DOHH2 (cell line): ENCODE data around the gene TRAK1.

Experiments used
- H3F3A ChIP-seq: fragments of 200-600 bp; sonication (generic), shearing (Covaris generic); 2 replicates; pipeline ENCODE4 v1.6.0; 2016; ENCODE audit warnings: antibody characterized with exemption, mild to moderate bottlenecking; ENCODE audit not compliant: control insufficient read depth, insufficient read depth
- H3K27ac ChIP-seq: fragments of 200-600 bp; sonication (generic); 2 replicates; pipeline ENCODE4 v1.5.1; 2014; ENCODE audit warnings: low read depth, mild to moderate bottlenecking, low read length, moderate library complexity
- H3K27me3 ChIP-seq: fragments of 200-600 bp; sonication (generic); 2 replicates; pipeline ENCODE4 v1.6.1; 2014; ENCODE audit warnings: mild to moderate bottlenecking, low read length, mixed read lengths; ENCODE audit not compliant: control insufficient read depth
- H3K36me3 ChIP-seq: fragments of 200-600 bp; sonication (generic); 2 replicates; pipeline ENCODE4 v1.6.1; 2014; ENCODE audit warnings: mild to moderate bottlenecking, low read length, moderate library complexity, mixed read lengths; ENCODE audit not compliant: control insufficient read depth
- H3K4me1 ChIP-seq: fragments of 200-600 bp; sonication (generic); 2 replicates; pipeline ENCODE4 v1.6.1; 2014; ENCODE audit warnings: mild to moderate bottlenecking, low read length, mixed read lengths; ENCODE audit not compliant: control insufficient read depth
- H3K4me2 ChIP-seq: fragments of 200-600 bp; sonication (generic); 2 replicates; pipeline ENCODE4 v1.6.0; 2014; ENCODE audit warnings: mild to moderate bottlenecking, low read length, moderate library complexity
- H3K4me3 ChIP-seq: fragments of 200-600 bp; sonication (generic); 2 replicates; pipeline ENCODE4 v1.5.1; 2014; ENCODE audit warnings: mild to moderate bottlenecking, low read length, mixed read lengths
- H3K79me2 ChIP-seq: fragments of 200-600 bp; sonication (generic); 2 replicates; pipeline ENCODE4 v1.6.1; 2014; ENCODE audit warnings: mild to moderate bottlenecking, low read length, mixed read lengths; ENCODE audit not compliant: control insufficient read depth
- H3K9me2 ChIP-seq: fragments of 200-600 bp; sonication (generic); replicated peaks from 2 replicates; pipeline ENCODE4 v1.6.1; 2014; ENCODE audit warnings: mild to moderate bottlenecking, low read length, mixed read lengths; ENCODE audit not compliant: control insufficient read depth
- H3K9me3 ChIP-seq: fragments of 200-600 bp; sonication (generic); 2 replicates; pipeline ENCODE4 v1.6.1; 2014; ENCODE audit warnings: antibody characterized with exemption, low read length, mixed read lengths; ENCODE audit not compliant: control insufficient read depth, insufficient read depth
- H4K20me1 ChIP-seq: fragments of 200-600 bp; sonication (generic); 2 replicates; pipeline ENCODE4 v1.6.0; 2014; ENCODE audit warnings: low read depth, mild to moderate bottlenecking, antibody characterized with exemption, low read length, moderate library complexity; ENCODE audit not compliant: control insufficient read depth, insufficient read depth
- EZH2phosphoT487 ChIP-seq: fragments of 200-600 bp; sonication (generic); IDR thresholded peaks from 2 replicates; pipeline ENCODE4 v1.6.1; 2017; ENCODE audit warnings: borderline replicate concordance, mild to moderate bottlenecking, antibody characterized with exemption, low read length, moderate library complexity, mixed read lengths
- TF ChIP-seq, protein P1 (sequence below): fragments of 200-600 bp; sonication (generic); IDR thresholded peaks from one replicate; pipeline ENCODE4 v1.5.1; 2014; ENCODE audit warnings: antibody characterized with exemption, mild to moderate bottlenecking, low read depth, low read length; ENCODE audit not compliant: poor library complexity, severe bottlenecking

Gene TRAK1

DNA sequence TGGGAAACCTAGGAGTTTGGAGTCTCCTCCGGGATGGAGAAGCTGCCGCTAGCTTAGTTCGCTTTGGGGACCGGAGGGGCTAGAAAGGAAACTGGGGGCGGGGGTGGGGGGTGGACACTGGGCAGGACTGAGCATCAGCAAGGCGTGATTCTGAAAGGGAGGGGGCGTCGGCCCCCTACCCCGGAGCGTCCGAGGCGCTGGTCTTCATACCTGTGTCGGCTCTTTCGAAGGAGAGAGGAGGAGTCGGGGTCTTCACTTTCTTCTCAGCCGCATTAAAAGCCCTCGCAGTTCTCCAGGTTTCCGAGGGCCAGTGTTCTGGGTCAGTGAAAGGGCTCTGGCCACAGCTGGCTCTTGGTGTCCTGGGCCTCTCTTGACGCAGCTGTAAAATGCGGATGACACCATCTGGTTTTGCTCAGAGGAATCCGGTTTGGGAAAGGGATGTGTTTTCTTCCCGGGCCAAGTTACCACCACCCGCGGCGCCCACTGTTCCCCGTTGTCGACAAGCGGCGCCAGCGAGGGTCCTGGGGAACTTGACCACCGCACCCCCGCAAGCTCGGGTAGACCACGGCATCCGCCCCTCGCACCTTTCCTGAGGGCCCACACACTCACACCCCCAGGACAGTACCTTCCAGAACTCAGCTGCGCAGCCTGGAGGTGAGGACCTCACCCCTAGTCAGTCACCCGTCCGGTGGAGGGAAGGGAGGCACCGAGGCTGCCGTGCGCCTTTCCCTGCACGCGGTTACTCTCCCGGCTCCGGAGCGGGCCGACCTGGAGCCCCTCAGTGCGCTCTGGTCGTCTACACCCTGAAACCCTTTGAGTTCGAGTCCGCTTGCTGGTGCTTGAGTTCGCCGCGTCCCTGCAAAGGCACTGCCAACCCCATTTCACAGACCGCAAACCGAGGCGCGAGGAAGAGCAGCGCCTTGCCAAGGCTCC, 174.2 kb downstream of the TRAK1 start:
- H3K79me2 ChIP-seq = no peaks in the 10 kb centered on the region
- H3K4me1 ChIP-seq = no peaks in the 10 kb centered on the region
- H3F3A ChIP-seq = no peaks in the 10 kb centered on the region
- TF ChIP-seq, protein P1, sequence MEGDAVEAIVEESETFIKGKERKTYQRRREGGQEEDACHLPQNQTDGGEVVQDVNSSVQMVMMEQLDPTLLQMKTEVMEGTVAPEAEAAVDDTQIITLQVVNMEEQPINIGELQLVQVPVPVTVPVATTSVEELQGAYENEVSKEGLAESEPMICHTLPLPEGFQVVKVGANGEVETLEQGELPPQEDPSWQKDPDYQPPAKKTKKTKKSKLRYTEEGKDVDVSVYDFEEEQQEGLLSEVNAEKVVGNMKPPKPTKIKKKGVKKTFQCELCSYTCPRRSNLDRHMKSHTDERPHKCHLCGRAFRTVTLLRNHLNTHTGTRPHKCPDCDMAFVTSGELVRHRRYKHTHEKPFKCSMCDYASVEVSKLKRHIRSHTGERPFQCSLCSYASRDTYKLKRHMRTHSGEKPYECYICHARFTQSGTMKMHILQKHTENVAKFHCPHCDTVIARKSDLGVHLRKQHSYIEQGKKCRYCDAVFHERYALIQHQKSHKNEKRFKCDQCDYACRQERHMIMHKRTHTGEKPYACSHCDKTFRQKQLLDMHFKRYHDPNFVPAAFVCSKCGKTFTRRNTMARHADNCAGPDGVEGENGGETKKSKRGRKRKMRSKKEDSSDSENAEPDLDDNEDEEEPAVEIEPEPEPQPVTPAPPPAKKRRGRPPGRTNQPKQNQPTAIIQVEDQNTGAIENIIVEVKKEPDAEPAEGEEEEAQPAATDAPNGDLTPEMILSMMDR = no peak
- no peak for TF ChIP-seq EZH2phosphoT487
- no peaks in the 10 kb centered on the region for H3K27me3 ChIP-seq
- no peaks in the 10 kb centered on the region for H4K20me1 ChIP-seq
- H3K9me3 ChIP-seq = no peaks in the 10 kb centered on the region
- no peak overlapping the region for H3K27ac ChIP-seq
- H3K36me3 ChIP-seq = no peaks in the 10 kb centered on the region
- H3K9me2 ChIP-seq = no peaks in the 10 kb centered on the region
- no peak overlapping the region for H3K4me2 ChIP-seq
- no peak overlapping the region for H3K4me3 ChIP-seq

DNA sequence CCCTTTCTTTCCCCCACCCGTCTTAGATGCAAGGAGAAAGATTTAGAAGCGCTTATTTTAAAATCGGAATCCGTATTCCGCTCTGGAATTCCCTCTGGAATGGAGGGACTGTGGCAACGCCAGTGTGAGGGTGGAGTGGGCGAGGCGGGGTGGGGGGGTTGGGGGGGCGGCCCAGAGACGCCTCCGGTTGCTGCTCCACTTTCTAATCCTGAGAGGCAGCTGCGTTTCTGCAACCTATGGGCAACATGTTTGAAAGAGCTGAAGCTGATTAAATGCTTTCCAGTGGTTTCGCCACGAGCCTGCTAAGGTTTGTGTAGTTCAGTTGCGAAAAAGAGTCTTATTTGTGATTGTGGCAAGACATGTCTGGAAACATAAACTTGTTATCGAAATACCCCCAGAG, 174.9 kb downstream of the TRAK1 start, which contains the start of gene CCK:
Gene CCK (minus strand): TSS at position 101 of the 400 bp plus-strand sequence. CDS start 2,555 bp downstream, outside the sequence.
- Histone ChIP-seq H3K36me3 (no peaks in the 10 kb centered on the region), H3K4me2 (no peak within 1 kb of the TSS), H4K20me1 (no peaks in the 10 kb centered on the region), H3K4me3 (no peak within 1 kb of the TSS), H3K79me2 (no peaks in the 10 kb centered on the region), H3K27ac (no peak within 1 kb of the TSS), H3K27me3 (peaks cover under 1% of the 10 kb centered on the region; the same call in 1 of the 2 replicates), H3K4me1 (no peaks in the 10 kb centered on the region), H3K9me2 (no peaks in the 10 kb centered on the region), H3F3A (no peaks in the 10 kb centered on the region), H3K9me3 (no peaks in the 10 kb centered on the region)
- no peak for TF ChIP-seq EZH2phosphoT487
- TF ChIP-seq, protein P1 = no peak

DNA sequence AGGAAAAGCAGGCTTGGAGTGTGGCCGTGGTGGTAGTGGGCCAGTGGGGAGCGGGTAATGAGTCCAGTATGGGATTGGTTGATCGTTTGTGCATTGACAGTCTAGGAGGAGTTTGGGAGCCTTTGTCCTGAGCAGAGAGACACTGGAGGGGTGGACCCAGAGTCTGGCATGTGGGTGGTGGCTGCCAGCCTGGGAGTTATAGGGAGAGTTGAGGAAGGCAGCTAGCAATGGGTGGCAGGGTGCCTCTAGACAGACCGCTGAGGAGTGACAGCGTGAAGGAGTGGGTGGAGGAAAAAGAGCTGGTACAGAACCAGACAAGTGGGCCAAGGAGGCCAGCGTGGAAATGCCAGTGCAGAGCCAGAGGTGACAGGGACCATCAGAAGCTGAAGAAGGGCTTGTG, 176.7 kb downstream of the TRAK1 start:
- no peaks in the 10 kb centered on the region for H3K9me2 ChIP-seq
- no peak overlapping the region for H3K27ac ChIP-seq
- peaks cover 3% of the 10 kb centered on the region; the same call in 1 of the 2 replicates for H3K27me3 ChIP-seq
- peaks cover 4% of the 10 kb centered on the region for H3K9me3 ChIP-seq
- no peak overlapping the region for H3K4me3 ChIP-seq
- H3K4me2 ChIP-seq = no peak overlapping the region
- TF ChIP-seq, protein P1 = no peak
- no peaks in the 10 kb centered on the region for H3F3A ChIP-seq
- no peaks in the 10 kb centered on the region for H3K4me1 ChIP-seq
- no peaks in the 10 kb centered on the region for H3K79me2 ChIP-seq
- H3K36me3 ChIP-seq = no peaks in the 10 kb centered on the region
- no peaks in the 10 kb centered on the region for H4K20me1 ChIP-seq
